Activated T-cell treated with anti-CD3 and anti-CD28 coated beads for 48 hours (primary cell): ENCODE measurements around the gene KCND3.

Experiments
- DNase-seq: peaks from one replicate; pipeline ENCODE4 v3.0.0-alpha.2; 2020; ENCODE audit warnings: low read depth

KCND3 gene

DNA sequence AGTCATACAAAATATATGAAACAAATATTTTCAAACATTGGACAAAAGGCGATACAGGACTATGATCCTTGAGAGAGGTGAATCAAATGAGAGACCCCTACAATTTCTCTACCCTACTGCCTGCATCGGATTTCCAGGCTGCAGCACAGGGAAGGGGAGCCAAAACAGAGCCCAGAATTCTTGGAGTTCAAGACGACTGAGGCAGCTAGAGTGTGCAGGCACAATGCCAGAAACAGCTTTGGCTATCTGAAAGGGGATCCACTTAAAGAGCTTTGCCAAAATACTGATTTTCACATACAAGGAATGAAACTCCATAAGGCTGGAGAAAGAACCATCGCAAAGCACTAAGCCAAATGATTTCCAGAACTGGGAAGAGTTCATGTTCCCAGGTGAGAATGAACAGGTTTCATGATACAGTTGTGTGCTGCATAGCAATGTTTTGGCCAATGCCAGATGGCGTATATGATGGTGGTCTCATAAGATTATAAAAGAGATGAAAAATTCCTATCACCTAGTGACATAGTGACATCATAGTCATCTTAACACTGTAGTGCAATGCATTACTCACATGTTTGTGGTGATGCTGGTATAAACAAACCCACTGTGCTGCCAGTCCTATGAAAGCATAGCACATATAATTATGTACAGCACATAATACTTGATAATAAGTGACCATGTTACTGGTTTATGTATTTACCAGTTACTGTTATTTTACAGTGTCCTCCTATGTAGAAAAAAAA is 77.5 kb downstream of the KCND3 start:
- DNase-seq: no peak

DNA sequence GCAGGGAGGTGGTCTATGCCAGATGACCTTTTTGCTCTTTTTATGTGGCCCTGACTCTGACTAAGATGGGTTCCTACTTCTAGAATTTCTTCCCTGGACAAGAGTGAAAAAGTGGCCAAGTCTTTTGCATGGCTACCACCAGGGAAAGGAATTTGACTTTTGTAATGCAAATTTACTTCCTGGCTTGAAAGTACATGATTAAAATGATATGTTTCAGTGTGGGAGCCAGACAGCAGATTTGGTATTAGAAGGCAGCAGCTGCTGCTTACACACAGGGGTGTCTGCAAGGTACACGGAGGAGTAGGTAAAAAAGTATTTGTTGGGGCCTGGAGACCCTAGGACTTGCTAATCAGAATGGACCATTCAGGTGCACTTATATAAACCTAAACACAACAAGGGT is 78.4 kb downstream of the KCND3 start:
- DNase-seq: no peak

DNA sequence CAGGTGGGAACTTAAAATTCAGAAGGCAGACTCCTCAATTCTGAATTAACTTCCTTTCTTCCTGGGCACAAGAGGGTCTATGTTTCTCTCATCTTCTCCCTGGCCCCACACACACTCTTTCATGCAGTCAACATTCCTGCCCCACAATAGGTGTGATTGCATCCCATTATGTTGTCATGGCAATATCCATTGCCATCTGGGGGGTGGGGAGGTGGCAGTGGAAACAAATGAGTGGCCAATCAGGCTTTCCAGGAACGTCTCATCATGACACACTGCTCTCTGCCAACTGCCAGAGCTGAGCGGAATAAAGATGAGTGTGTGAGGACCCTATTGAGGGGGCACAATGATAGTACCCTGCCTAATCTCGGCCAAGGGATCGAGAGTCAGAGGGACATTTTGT is 80.4 kb downstream of the KCND3 start:
- no peak for DNase-seq

DNA sequence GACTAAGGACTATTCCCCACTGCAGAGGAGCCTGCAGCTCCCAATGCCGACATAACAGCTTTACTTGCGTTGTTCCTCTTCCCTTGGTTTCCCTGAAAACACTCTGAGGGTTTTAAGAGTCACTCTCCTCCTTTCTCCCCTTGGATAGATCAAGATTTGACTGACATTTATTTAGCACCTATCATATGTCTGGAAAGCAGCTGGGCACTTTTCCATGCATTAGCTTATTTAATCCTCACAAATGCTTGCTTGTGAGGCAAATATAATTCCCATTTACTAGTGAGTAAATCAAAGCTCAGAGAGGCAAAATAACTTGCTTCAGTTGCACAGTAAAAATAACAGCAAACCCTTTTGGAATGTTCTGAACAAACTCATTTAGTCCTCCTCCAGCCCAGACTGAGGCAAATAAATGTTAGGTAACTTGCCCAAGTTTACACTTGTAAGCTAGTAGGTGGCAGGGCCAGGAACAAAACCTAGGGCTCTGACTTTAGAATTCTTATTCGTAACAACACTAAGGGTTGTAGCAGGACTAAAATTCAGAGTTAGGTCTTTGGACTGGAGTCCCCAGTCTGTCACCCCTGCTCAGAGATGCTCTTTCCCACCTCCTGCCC is 81.4 kb downstream of the KCND3 start:
- DNase-seq: no peak

DNA sequence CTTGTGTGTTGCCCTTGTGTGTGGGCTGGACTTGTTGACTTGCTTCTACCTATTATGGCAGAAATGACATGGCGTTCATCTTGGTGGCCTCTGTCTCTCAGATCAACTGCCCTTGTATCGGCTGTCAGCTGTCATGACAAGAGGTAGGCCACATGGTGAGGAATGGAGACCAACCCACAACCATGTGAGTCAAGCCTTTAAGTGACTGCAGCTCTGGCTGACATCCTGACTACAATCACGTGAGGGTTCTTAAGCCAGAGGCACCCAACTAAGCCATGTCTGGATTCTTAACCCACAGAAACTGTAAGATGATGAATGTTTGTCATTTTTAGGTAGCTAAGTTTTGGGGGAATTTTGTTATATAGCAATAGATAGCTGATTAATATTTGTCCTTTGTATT is 82.1 kb downstream of the KCND3 start:
- DNase-seq: no peak

DNA sequence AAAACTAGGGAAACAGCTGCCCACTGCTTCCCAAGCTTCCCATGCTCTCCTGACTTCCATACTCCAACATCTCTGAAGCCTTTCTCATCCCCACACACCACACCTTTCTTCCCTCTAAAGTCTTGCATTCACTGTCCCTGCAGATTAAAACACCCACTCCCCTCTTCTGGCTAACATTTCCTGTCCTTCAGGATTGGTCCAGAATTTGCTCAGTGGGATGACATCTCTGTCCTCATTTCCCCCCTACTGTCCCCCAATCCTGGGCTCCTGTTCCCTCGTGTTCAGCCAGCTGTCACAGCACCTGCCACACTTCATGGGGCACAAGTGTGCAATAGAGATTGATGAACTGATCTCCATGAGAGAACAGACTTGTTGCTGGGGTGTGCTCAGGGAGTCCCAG is 82.7 kb downstream of the KCND3 start:
- DNase-seq: no peak

DNA sequence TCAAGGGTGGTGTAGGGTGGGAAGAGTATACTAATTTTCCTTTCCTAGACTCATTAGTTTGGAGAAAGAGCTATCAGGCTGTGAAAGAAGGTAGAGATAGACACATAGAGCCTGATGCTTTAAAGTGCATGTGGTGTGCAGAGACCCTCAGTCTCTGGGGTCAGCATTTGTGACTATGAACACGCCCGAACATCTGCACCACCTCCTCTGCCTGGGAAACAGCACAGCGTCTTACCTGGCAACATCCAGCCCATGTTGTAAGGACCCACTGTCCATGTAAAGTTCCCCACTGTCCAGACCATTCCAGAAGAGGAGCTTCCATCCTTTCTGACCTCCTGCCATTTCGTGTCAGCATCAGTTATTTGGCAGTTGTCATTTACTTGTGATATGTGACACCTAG is 83.4 kb downstream of the KCND3 start:
- no peak for DNase-seq

DNA sequence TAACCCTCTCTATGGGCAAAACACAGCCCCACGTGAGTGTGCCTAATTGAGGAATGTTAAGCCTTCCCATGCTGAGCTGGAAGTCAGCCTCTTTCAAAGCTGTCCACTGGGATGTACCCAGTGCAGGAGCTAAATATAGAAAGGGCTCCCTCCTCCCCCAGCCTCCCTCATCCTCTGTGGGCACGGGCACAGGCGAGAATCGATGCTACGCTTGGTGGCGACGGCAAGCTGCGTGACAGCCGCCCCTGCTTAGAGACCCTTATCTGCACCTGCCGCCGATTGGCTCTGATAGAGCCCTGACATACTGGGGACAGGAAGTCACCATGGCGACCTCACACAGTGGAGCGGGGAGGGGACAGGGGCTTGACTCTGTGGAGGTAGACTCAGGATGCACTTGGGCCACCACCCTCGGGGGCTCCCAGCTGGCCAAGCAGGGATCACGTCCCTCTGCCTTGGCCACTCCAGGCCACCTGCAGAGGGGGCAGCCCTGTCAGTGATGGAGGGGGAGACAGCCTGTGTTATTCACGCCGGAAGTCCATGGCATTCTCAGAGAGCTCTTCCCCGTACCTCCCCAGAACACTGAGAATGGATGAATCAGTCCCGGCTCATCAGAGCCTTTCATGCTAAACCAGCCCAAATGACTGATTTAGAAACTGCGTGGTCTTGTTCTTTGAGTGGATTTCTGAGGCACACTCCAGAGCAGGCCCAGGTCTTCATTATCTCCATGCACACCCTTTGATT is 84.8 kb downstream of the KCND3 start:
- peak; percentile 20 for DNase-seq

DNA sequence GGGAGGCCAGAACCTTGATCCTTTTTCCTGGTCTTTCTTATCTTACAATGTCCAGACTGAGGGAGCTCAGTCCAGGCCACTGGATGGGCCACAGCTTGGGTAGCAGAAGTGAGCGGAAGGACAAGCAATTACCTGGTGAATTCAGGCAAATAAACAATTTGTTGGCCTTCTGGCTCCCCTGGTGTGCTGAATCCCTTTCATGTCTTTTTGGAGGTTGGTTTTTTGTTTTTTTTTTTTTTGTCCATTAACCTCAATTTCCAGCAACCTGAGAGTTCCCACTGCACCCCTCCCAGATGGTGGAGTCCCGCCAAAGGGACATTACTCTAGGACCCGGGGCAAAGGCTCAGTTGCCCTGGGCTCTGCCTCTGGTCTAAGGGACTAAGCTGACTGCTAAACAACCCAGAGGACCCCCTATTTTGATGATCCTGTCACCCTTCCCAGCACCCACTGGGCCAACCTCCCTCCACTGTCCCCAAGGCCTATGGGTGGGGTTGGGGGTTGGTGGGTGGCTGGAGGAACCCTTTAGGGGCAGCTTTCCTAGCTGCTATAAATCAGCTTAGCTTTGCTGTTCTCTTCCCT is 85.5 kb downstream of the KCND3 start:
- DNase-seq: no peak

DNA sequence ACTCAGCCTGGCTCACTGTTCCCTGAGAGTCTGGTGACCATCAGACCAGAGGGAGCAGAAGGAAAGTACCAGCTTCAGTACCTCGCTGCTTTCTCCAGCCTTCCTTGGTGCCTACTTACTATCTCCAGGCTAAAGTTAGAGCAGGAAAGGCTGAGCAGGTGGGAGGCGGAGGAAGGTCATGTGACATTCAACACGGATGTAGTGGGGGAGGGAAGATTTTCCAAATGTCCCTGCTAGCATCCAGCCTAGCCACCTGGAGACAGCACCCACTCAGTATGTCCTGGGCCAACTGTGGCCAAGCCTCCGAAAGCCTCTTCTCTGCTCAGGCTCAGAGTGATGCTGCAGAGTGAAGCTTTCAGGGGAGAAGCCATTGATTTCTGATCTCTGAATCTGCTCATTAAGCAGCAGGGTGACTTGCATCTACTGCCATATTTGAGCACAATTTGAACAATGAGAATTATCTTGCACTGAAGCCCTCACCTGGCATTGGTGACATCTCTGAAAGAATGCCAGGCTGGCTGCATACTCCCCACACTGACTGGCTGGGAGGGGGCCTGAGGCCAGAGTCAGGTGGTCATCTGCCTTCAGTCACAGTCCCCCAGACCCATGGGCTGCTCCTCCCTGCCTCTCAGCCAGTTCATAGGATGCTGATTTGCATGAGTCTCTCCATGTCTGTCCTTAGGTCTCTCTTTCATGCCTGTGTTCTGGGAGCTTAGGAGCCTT is 86.2 kb downstream of the KCND3 start:
- DNase-seq: no peak

DNA sequence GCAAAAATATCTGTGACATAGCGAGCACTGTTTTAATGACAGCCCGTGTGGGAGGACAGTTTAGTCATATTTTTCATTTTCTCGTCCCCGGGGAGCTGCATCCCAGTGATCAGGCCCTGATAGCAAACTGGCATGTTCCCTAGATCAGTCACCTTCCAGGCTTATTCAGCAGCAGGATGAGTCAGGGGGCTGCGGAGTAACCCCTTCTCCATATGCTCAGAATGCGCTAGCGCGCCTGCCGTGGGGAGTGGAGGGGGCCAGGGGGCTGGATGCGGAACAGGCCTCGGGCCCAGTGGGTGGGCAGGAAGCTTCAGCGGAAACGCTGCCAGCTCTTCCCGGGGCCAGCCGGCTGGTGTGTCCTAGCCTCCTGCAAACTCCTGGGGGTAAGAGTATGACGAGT is 94.0 kb downstream of the KCND3 start:
- DNase-seq: no peak

DNA sequence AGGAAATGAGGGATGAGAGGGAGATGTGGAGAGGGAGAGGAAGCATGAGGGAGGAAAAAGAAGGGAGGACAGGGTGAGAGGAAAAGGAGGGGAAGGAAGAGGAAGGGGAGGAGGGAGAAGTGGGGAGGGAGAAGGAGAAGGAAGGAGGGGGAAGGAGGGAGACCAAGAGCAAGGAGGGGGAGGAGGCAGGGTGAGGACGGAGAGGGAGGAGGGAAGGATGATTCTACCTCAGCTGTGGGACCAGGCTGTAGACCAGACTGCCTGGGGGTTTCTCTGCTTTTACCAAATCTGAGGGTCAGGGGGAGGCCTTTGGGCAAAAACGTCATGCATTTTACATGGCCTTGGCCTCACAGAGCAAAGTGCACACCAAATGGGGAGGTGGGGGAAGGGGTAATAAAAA is 94.5 kb downstream of the KCND3 start:
- no peak for DNase-seq

DNA sequence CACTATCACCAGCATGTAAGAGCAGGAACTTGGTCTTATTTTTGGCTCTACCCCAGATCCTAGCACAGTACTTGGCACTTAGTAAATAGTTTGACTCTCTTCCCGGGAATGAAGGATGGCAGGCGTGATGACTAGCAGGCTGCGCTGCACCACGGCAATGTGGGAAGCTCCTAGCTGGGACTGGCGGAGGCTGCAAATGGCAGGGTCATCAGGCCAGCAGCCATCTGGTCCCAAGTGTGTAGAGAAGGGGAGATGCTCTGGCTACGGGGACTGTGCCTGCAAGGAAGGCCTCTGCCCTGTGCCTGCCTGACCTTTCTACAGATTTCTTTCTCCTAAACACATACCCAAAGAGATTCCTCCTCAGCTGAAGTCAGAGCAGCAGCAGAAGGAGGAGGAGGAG is 95.0 kb downstream of the KCND3 start:
- DNase-seq: no peak

DNA sequence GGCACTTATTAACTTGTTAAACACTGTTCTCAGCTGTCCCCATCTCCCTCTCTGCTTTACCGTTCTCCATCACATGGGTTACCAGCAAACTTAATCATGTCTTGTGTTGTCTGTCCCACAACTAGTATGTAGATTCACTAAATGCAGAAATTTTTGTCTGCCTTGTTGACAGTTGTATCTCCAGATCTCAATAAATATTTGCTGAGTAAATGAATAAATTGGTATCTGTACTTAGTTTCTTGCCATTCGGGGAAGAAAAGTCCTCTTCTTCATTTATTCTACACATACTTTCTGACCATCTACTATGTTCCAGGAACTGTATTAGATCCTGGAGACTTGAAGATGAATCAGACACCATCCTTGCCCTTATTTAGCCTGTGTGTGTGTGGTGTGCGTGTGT is 97.9 kb downstream of the KCND3 start:
- no peak for DNase-seq

DNA sequence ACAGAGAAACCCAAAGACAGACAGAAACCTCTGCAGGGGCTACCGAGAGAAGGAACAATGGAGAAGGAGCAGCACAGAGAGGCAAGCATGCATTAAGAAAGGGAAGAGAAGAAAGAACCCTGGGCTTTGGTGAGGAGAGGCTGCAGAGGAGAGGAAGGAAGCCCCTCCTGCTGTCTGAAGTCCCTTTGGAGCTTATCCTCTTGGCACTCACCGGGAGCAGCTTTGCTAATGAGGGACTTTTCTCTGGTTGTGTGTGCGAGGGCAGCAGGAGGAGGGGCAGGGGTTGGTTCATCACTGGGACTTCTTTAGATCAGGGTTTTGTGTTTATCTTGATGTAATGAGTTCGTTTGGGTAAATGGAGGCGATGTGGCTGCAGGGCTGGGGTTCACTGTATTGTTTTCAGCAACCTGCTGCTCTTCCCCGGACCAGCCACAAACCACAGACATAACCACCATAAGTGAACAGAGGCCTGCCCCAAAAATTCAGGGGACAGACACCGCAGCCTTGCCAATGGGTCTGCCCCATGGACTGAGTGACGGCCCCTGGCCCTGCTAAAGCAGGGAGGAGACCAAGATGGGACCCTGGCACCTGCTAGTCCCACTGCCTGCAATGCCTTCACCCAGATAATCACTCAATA is 100.6 kb downstream of the KCND3 start:
- DNase-seq: no peak

DNA sequence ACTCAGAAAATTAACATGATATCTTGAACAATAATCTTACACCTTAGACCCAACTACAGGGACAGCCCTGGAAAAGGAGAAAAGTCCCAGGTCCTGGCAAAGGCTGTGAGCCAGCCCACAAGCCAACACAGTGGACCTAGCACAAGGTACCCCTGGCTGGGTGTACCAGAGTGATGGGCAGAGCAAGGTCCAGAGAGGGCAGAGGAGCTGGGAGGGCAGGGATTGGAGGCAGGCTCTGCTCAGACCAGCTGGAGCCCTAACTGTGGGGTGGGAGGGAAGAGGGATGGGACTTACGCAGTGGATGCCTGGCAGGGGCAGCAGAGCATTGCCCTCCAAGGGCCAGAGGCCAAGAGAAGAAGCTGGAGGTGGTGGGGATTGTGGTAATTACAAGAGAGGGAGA is 101.6 kb downstream of the KCND3 start:
- no peak for DNase-seq

DNA sequence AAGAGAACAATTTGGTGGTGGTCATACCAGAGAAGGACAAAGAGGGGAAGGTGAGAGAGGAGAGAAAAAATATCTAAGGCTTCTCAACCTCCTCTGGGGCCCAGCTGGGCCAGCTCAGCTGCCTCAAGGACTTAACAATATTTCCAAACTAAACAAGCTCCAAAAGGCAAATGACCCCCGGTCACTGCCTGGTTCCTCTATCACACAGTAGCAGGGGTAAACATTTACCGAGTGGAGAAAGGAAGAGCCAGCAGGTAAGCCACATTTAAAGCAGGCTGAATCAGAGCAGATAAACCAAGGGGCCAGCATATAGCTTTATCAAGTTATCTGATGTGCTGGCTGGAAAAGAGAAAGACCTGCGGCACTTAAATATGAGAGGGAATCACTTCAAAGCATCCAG is 102.1 kb downstream of the KCND3 start:
- DNase-seq: no peak

DNA sequence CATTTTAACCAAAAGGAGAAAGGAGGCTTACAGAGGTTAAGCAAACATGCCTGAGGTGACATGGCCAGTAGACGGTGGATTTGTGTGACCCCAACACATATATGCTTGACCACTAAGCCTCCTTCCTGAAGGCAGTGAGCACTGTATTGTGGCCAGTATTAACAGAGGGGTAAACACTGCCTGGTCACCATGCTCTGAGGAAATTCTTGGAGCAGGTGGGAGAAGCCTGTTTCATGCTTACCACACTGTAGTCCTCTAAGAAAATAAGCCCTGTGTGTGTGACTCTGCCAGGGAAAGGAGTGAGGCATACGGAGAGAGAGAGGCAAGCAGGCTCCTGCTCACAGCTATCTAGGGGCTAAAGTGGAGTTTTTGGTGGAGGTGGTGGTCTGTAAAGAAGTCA is 102.7 kb downstream of the KCND3 start:
- DNase-seq: no peak

DNA sequence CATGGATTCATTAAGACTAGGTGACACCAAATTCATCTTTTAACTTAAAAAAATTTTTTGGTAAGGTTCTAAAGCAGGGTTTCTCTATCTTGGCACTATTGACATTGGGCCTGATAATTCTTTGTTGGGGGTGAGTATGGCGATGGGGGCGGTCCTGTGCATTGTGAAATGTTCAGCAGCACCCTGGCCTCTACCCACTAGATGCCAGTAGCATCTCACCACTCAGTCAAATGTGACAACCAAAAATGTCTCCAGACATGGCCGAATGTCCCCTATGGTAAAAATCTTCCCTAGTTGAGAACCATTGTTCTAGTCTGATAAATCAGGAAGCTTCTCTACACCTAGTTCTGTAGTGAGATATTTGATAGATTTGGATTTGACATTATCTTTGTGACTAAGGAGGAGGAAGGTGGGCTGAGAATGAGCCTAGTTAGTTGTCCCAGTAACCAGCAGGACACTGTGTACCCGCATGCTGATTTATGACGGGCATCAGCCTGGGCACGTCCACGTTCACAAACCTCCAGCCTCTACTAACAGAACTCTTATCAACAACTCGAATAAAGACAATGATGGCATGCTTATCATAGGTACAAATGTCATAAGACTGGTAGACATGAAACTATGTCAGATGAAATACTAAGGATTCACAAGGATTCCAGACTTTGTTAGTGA is 104.6 kb downstream of the KCND3 start:
- no peak for DNase-seq

DNA sequence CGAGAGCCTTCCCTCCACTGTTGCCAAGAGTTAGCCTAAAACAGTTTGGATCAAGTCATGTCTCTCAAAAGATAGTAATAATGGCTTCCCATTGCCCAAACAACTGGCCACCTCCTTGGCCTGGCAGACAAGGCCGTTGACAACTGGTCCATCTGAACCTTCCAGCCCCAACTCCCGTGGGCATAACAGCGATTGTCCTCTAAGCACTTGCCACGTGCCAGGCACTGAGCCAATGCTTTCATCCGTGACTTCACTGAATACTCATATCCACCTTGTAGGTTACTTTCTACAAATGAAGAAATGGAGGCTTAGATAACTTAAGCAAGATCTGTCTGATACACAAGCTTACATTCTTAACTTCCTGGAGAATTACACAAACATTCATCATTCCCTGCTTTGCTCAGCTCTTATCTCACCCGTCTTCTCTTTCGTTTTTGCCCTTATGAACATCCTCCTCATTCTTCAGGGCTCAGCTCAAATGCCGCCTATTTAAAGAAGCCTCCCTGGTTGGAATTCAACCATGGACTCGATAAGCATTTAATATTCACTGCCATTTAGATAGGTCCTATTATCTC is 106.4 kb downstream of the KCND3 start:
- no peak for DNase-seq

DNA sequence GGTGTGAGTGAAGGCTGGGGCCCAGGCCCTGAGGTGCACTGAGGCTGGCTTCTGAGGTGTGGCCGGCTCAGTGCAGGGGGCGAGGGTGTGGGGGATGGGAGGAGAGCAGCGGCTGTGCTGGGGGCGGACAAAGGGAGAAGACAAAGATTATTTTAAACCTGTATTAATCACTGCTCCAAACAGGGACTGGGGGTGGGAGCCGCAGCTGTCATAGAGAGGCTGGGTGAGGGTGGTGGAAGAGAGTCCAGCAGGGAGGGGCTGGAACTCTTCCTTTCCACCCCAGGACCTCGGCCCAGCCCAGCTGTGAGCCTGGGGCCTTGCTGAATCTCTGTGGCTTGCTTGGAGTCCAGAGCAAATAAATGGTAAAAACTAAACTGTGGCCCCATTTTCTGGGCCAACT is 106.9 kb downstream of the KCND3 start:
- DNase-seq: no peak
